Smooth muscle cell (in vitro differentiated cells): Measurements from ENCODE around the gene C20orf144. TPM values are rescaled to one million over a fixed set of nuclear protein-coding genes. Genes with fewer than 3 reads are reported as not detected.

ENCODE experiments used
- DNase-seq: peaks from one replicate; lab custom pipeline; 2025; ENCODE audit not compliant: unreplicated experiment; lab: John Stamatoyannopoulos, UW
- H2AFZ ChIP-seq: fragments of 200-600 bp; sonication (generic); 2 replicates; pipeline ENCODE4 v1.6.0; 2016; ENCODE audit warnings: antibody characterized with exemption, low read depth, mild to moderate bottlenecking
- H3F3A ChIP-seq: fragments of 200-600 bp; sonication (generic); 2 replicates; pipeline ENCODE4 v1.6.0; 2017; ENCODE audit warnings: antibody characterized with exemption, low read depth
- H3K27ac ChIP-seq: fragments of 200-600 bp; sonication (generic); 2 replicates; pipeline ENCODE4 v1.5.1; 2016; ENCODE audit warnings: low read depth, mild to moderate bottlenecking
- H3K27me3 ChIP-seq: fragments of 200-600 bp; sonication (generic); 2 replicates; pipeline ENCODE4 v1.6.1; 2016; ENCODE audit warnings: low read depth, mild to moderate bottlenecking
- H3K36me3 ChIP-seq: fragments of 200-600 bp; sonication (generic); 2 replicates; pipeline ENCODE4 v1.5.1; 2016; ENCODE audit warnings: low read depth
- H3K4me1 ChIP-seq: fragments of 200-600 bp; sonication (generic); 2 replicates; pipeline ENCODE4 v1.5.1; 2016; ENCODE audit warnings: low read depth
- H3K4me2 ChIP-seq: fragments of 200-600 bp; sonication (generic); 2 replicates; pipeline ENCODE4 v1.6.0; 2016; ENCODE audit warnings: mild to moderate bottlenecking
- H3K4me3 ChIP-seq: fragments of 200-600 bp; sonication (generic); 2 replicates; pipeline ENCODE4 v1.5.1; 2016; ENCODE audit warnings: mild to moderate bottlenecking
- H3K79me2 ChIP-seq: fragments of 200-600 bp; sonication (generic); 2 replicates; pipeline ENCODE4 v1.6.0; 2016; ENCODE audit warnings: low read depth, mild to moderate bottlenecking
- H3K9ac ChIP-seq: fragments of 200-600 bp; sonication (generic); 2 replicates; pipeline ENCODE4 v1.6.0; 2016; ENCODE audit warnings: low read depth
- H3K9me3 ChIP-seq: fragments of 200-600 bp; sonication (generic); replicated peaks from 2 replicates; pipeline ENCODE4 v1.5.1; 2016; ENCODE audit warnings: low read depth
- H4K20me1 ChIP-seq: fragments of 200-600 bp; sonication (generic); 2 replicates; pipeline ENCODE4 v1.6.0; 2016; ENCODE audit warnings: low read depth
- WGBS: methylation state at CpG from one replicate; pipeline ENCODE4 v1.1.7; 2016; ENCODE audit warnings: low lambda C conversion rate; 5-methylcytosine and 5-hydroxymethylcytosine counted together
- polyA plus RNA-seq: library from polyadenylated mRNA; unstranded; fragments of >200 nt; fragmentation: Nextera tagmentation; extraction: Ambion mirVana; gene quantifications from 2 replicates; pipeline ENCODE4 v1.2.1, GENCODE V29; 2016
- total RNA-seq: library from RNA; depleted of rRNA; stranded (reverse); fragments of >200 nt; gene quantifications from 2 replicates; pipeline ENCODE4 v1.2.3, GENCODE V29; 2014
- TF ChIP-seq, protein P1 (sequence below): fragments of 200-600 bp; sonication (generic); IDR thresholded peaks from 2 replicates; pipeline ENCODE4 v1.5.1; 2017; ENCODE audit warnings: borderline replicate concordance, mild to moderate bottlenecking, antibody characterized with exemption; ENCODE audit not compliant: insufficient read depth, poor library complexity, severe bottlenecking

The C20orf144 gene
- total and polyA plus RNA-seq, 2 experiments from 2014 or later: 0.73 to 1.1 TPM

DNA sequence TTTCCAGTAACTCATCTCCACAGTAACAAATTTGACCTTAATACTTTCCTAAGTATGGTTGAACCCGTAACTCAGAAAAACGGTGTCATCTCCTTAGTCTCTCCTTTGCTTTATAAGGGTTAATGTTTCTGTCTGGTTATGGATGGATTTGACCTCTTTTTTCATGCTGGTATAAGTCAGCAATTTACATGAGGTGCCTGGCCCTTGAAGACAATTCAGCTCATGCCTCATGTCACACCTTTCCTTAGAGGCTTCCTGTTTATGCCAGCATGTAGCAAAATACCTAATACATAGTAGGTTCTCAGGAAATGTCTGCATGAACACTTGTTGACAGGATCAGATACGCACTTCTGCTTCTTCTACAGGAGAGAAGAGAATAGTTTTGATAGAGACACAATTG is 37.7 kb upstream of the C20orf144 start:
- no peaks in the 10 kb centered on the region for H3K27me3 ChIP-seq
- H3F3A ChIP-seq: no peaks in the 10 kb centered on the region
- no peak overlapping the region for H3K9ac ChIP-seq
- DNase-seq: no peak
- H3K4me2 ChIP-seq: no peak overlapping the region
- H4K20me1 ChIP-seq: peaks cover 3% of the 10 kb centered on the region
- peaks cover 34% of the 10 kb centered on the region for H3K36me3 ChIP-seq
- TF ChIP-seq, protein P1, sequence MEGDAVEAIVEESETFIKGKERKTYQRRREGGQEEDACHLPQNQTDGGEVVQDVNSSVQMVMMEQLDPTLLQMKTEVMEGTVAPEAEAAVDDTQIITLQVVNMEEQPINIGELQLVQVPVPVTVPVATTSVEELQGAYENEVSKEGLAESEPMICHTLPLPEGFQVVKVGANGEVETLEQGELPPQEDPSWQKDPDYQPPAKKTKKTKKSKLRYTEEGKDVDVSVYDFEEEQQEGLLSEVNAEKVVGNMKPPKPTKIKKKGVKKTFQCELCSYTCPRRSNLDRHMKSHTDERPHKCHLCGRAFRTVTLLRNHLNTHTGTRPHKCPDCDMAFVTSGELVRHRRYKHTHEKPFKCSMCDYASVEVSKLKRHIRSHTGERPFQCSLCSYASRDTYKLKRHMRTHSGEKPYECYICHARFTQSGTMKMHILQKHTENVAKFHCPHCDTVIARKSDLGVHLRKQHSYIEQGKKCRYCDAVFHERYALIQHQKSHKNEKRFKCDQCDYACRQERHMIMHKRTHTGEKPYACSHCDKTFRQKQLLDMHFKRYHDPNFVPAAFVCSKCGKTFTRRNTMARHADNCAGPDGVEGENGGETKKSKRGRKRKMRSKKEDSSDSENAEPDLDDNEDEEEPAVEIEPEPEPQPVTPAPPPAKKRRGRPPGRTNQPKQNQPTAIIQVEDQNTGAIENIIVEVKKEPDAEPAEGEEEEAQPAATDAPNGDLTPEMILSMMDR: no peak
- H2AFZ ChIP-seq: no peak overlapping the region
- H3K79me2 ChIP-seq: no peaks in the 10 kb centered on the region
- H3K4me1 ChIP-seq: no peaks in the 10 kb centered on the region
- H3K4me3 ChIP-seq: no peak overlapping the region
- H3K9me3 ChIP-seq: no peaks in the 10 kb centered on the region
- H3K27ac ChIP-seq: no peak overlapping the region
- WGBS: 97% methylated on average over 3 of the region's 3 CpGs

DNA sequence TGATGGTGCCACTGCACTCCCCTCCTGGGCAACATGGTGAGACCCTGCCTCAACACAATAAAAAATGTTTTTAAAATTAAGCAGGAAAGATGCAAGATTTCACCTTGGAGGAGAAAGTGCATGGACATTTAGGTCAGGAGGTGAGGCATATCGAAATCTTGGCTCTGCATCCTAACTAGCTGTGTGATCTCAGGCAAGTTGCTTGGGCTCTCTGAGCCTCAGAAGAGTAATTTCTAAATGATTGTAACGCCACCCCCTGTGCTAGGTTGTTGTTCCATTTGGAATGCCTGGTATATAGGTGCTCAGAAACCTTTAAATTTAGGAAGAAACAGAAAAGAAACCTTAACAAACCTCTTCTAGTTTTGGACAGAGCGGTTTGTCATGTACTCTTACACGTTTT is 35.9 kb upstream of the C20orf144 start:
- Histone ChIP-seq H3K4me3 (no peak overlapping the region), H3K79me2 (no peaks in the 10 kb centered on the region), H3K4me1 (no peaks in the 10 kb centered on the region), H3K36me3 (peaks cover 41% of the 10 kb centered on the region), H3K27ac (no peak overlapping the region), H3F3A (no peaks in the 10 kb centered on the region), H3K27me3 (no peaks in the 10 kb centered on the region), H2AFZ (no peak overlapping the region), H4K20me1 (peaks cover 3% of the 10 kb centered on the region), H3K4me2 (no peak overlapping the region), H3K9ac (no peak overlapping the region), H3K9me3 (no peaks in the 10 kb centered on the region)
- 98% methylated on average over 4 of the region's 4 CpGs for WGBS
- DNase-seq: no peak
- TF ChIP-seq, protein P1: no peak

- Histone ChIP-seq H3K4me3 (no peak overlapping the region), H3K36me3 (peaks cover 44% of the 10 kb centered on the region), H3K4me2 (no peak overlapping the region), H2AFZ (no peak overlapping the region), H4K20me1 (peaks cover 6% of the 10 kb centered on the region), H3K9ac (no peak overlapping the region), H3K27me3 (no peaks in the 10 kb centered on the region), H3F3A (no peaks in the 10 kb centered on the region), H3K27ac (no peak overlapping the region), H3K4me1 (no peaks in the 10 kb centered on the region), H3K79me2 (no peaks in the 10 kb centered on the region), H3K9me3 (no peaks in the 10 kb centered on the region)
- DNase-seq: no peak
- TF ChIP-seq, protein P1: no peak
- WGBS: 99% methylated on average over 4 of the region's 4 CpGs
These were observed 34.4 kb upstream of the C20orf144 start for GRCh38 chr20:33627577-33628216.

DNA sequence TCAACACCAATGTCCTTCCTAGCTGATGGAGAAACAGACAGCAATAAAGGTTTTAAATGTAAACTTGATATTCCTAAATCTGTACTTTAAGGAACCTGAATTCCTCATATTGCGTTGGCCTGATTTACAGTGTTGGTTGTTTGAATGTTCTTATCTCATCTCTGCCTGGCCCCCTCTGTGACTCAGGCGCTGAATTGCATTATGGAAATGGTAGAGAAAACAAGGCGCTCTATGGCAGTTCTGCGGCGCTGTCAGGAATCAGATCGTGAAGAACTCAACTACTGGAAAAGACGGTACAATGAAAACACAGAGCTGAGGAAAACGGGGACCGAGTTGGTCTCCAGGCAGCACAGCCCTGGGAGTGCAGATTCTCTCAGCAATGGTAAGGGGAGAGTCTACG is 32.6 kb upstream of the C20orf144 start:
- Histone ChIP-seq H2AFZ (no peak overlapping the region), H3K36me3 (peaks cover 41% of the 10 kb centered on the region), H3F3A (no peaks in the 10 kb centered on the region), H3K27ac (no peak overlapping the region), H3K4me3 (no peak overlapping the region), H3K4me2 (no peak overlapping the region), H3K9me3 (no peaks in the 10 kb centered on the region), H3K9ac (no peak overlapping the region), H3K79me2 (no peaks in the 10 kb centered on the region), H3K4me1 (no peaks in the 10 kb centered on the region), H4K20me1 (peaks cover 3% of the 10 kb centered on the region), H3K27me3 (no peaks in the 10 kb centered on the region)
- DNase-seq: no peak
- TF ChIP-seq, protein P1: no peak
- WGBS: 95% methylated on average over 10 of the region's 10 CpGs
